OCI-LY7 (cell line): ENCODE data around the gene VWA5B1.

Experiments
- EZH2phosphoT487 ChIP-seq: fragments of 200-600 bp; sonication (generic); IDR thresholded peaks from 2 replicates; pipeline ENCODE4 v1.6.1; 2018; ENCODE audit warnings: low read depth, borderline replicate concordance, mild to moderate bottlenecking, mixed run types, antibody characterized with exemption, low read length, moderate library complexity, mixed read lengths
- TF ChIP-seq, protein P1 (sequence below): fragments of 200-600 bp; sonication (generic); conservative IDR thresholded peaks from 2 replicates; pipeline ENCODE4 v1.5.1; 2014; ENCODE audit warnings: mild to moderate bottlenecking, antibody characterized with exemption, low read length, moderate library complexity, mixed read lengths

GRCh38 chr1:20390589-20391331 lies 100.1 kb downstream of the VWA5B1 start:
- TF ChIP-seq, protein P1, sequence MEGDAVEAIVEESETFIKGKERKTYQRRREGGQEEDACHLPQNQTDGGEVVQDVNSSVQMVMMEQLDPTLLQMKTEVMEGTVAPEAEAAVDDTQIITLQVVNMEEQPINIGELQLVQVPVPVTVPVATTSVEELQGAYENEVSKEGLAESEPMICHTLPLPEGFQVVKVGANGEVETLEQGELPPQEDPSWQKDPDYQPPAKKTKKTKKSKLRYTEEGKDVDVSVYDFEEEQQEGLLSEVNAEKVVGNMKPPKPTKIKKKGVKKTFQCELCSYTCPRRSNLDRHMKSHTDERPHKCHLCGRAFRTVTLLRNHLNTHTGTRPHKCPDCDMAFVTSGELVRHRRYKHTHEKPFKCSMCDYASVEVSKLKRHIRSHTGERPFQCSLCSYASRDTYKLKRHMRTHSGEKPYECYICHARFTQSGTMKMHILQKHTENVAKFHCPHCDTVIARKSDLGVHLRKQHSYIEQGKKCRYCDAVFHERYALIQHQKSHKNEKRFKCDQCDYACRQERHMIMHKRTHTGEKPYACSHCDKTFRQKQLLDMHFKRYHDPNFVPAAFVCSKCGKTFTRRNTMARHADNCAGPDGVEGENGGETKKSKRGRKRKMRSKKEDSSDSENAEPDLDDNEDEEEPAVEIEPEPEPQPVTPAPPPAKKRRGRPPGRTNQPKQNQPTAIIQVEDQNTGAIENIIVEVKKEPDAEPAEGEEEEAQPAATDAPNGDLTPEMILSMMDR: no peak
- no peak for TF ChIP-seq EZH2phosphoT487
